DND-41 (cell line): ENCODE results near the gene BCL11A.

ENCODE experiments used
- ATAC-seq: fragments of 200-7000 bp; cut with Tn5 transposase; 3 replicates; pipeline ENCODE4 v1.9.1; 2021; ENCODE audit warnings: low read depth; ENCODE audit not compliant: insufficient read depth
- DNase-seq: peaks from one replicate; pipeline ENCODE4 v3.0.0-alpha.2; 2020
- H2AFZ ChIP-seq: 2 replicates; pipeline ENCODE4 v1.6.0; 2012; ENCODE audit warnings: low read depth, low read length
- H3K27ac ChIP-seq: 2 replicates; pipeline ENCODE4 v1.5.1; 2012; ENCODE audit warnings: low read length, inconsistent platforms
- H3K27me3 ChIP-seq: fragments of 200-600 bp; sonication (generic); 2 replicates; pipeline ENCODE4 v1.6.0; 2012; ENCODE audit warnings: low read length, mild to moderate bottlenecking, inconsistent platforms; ENCODE audit not compliant: insufficient read depth, poor library complexity
- H3K36me3 ChIP-seq: 2 replicates; pipeline ENCODE4 v1.5.1; 2012; ENCODE audit warnings: low read length, inconsistent platforms; ENCODE audit not compliant: insufficient read depth
- H3K4me1 ChIP-seq: 2 replicates; pipeline ENCODE4 v1.5.1; 2012; ENCODE audit warnings: mild to moderate bottlenecking, low read length; ENCODE audit not compliant: insufficient read depth
- H3K4me2 ChIP-seq: 2 replicates; pipeline ENCODE4 v1.6.0; 2012; ENCODE audit warnings: mild to moderate bottlenecking, moderate library complexity, low read length, inconsistent platforms; ENCODE audit not compliant: insufficient read depth
- H3K4me3 ChIP-seq, 2 experiments: fragments of 200-600 bp in 1 of 2; shearing (Covaris generic) in 1 of 2; 2 replicates each; pipeline ENCODE4 v1.5.1; 2012 to 2016; ENCODE audit warnings: inconsistent platforms in 2 of 2, low read length in 2 of 2, mild to moderate bottlenecking in 2 of 2, low read depth in 1 of 2, moderate library complexity in 1 of 2
- H3K79me2 ChIP-seq: 2 replicates; pipeline ENCODE4 v1.6.0; 2012; ENCODE audit warnings: low read length, inconsistent platforms; ENCODE audit not compliant: insufficient read depth
- H3K9ac ChIP-seq: 2 replicates; pipeline ENCODE4 v1.6.0; 2012; ENCODE audit warnings: low read depth, mild to moderate bottlenecking, inconsistent platforms, low read length, moderate library complexity
- H3K9me3 ChIP-seq: 2 replicates; pipeline ENCODE4 v1.5.1; 2012; ENCODE audit warnings: low read length, moderate library complexity, mild to moderate bottlenecking, inconsistent platforms; ENCODE audit not compliant: insufficient read depth, severe bottlenecking
- H4K20me1 ChIP-seq: 2 replicates; pipeline ENCODE4 v1.6.0; 2012; ENCODE audit warnings: low read length; ENCODE audit not compliant: insufficient read depth
- CTCF ChIP-seq: IDR thresholded peaks from 2 replicates; pipeline ENCODE4 v1.5.1; 2012; ENCODE audit warnings: borderline replicate concordance, low read length, moderate library complexity, mild to moderate bottlenecking; ENCODE audit not compliant: poor library complexity, severe bottlenecking; ENCODE audit errors: extremely low read depth
- EZH2 ChIP-seq: IDR thresholded peaks from 3 replicates; pipeline ENCODE4 v1.6.1; 2012; ENCODE audit warnings: borderline replicate concordance, low read depth, mild to moderate bottlenecking, moderate library complexity, low read length, inconsistent platforms; ENCODE audit not compliant: severe bottlenecking

The BCL11A gene

GRCh38 chr2:60544062-60544461, 9.4 kb downstream of the BCL11A start:
- H3K4me1 ChIP-seq: peaks cover 62% of the 10 kb centered on the region
- H3K79me2 ChIP-seq: peaks cover 100% of the 10 kb centered on the region
- H3K27ac ChIP-seq: no peak overlapping the region
- no peak for TF ChIP-seq CTCF
- TF ChIP-seq EZH2: no peak
- ATAC-seq (no peak), DNase-seq (no peak)
- H4K20me1 ChIP-seq: peaks cover 40% of the 10 kb centered on the region
- H3K4me2 ChIP-seq: peak overlapping the region; percentile 25
- H3K27me3 ChIP-seq: peaks cover 2% of the 10 kb centered on the region
- H2AFZ ChIP-seq: no peak overlapping the region
- no peak overlapping the region for H3K9ac ChIP-seq
- H3K4me3 ChIP-seq: no peak overlapping the region
- no peaks in the 10 kb centered on the region for H3K9me3 ChIP-seq
- H3K36me3 ChIP-seq: peaks cover 77% of the 10 kb centered on the region

- Histone ChIP-seq H3K4me3 (no peak overlapping the region), H2AFZ (no peak overlapping the region), H3K27me3 (no peaks in the 10 kb centered on the region), H3K4me2 (no peak overlapping the region), H3K36me3 (peaks cover 81% of the 10 kb centered on the region), H3K4me1 (peaks cover 36% of the 10 kb centered on the region), H4K20me1 (peaks cover 37% of the 10 kb centered on the region), H3K9ac (no peak overlapping the region), H3K27ac (no peak overlapping the region), H3K9me3 (no peaks in the 10 kb centered on the region), H3K79me2 (peaks cover 100% of the 10 kb centered on the region)
- DNase-seq (no peak), ATAC-seq (no peak)
- TF ChIP-seq CTCF (no peak), EZH2 (no peak)
Measured at GRCh38 chr2:60541056-60541651, 12.3 kb downstream of the BCL11A start.

- Histone ChIP-seq H4K20me1 (peaks cover 36% of the 10 kb centered on the region), H2AFZ (no peak overlapping the region), H3K9me3 (no peaks in the 10 kb centered on the region), H3K4me1 (peaks cover 25% of the 10 kb centered on the region), H3K4me2 (peak overlapping the region; percentile 14; the same call in 1 of the 2 replicates), H3K27me3 (no peaks in the 10 kb centered on the region), H3K4me3 (no peak overlapping the region), H3K36me3 (peaks cover 77% of the 10 kb centered on the region), H3K79me2 (peaks cover 100% of the 10 kb centered on the region), H3K27ac (no peak overlapping the region), H3K9ac (no peak overlapping the region)
- ATAC-seq (no peak), DNase-seq (no peak)
- TF ChIP-seq CTCF: no peak
- TF ChIP-seq EZH2: no peak
Measured at GRCh38 chr2:60540074-60540473, 13.4 kb downstream of the BCL11A start.

- no peak for DNase-seq
- H3K36me3 ChIP-seq: peaks cover 76% of the 10 kb centered on the region
- peaks cover 16% of the 10 kb centered on the region for H3K4me1 ChIP-seq
- TF ChIP-seq EZH2: no peak
- TF ChIP-seq CTCF: no peak
- no peak overlapping the region for H3K9ac ChIP-seq
- no peak overlapping the region for H2AFZ ChIP-seq
- no peaks in the 10 kb centered on the region for H3K9me3 ChIP-seq
- no peaks in the 10 kb centered on the region for H3K27me3 ChIP-seq
- ATAC-seq: no peak
- no peak overlapping the region for H3K4me2 ChIP-seq
- no peak overlapping the region for H3K27ac ChIP-seq
- no peak overlapping the region for H3K4me3 ChIP-seq
- H3K79me2 ChIP-seq: peaks cover 100% of the 10 kb centered on the region
- H4K20me1 ChIP-seq: peaks cover 35% of the 10 kb centered on the region
Measured at GRCh38 chr2:60539140-60539539, 14.3 kb downstream of the BCL11A start.
